HPDE6-E6E7 (cell line): ENCODE measurements around the gene MYL3.

Experiments used
- DNase-seq: peaks from one replicate; pipeline ENCODE4 v3.0.0; 2011; ENCODE audit warnings: missing footprints; ENCODE audit errors: extremely low spot score

MYL3 gene

DNA sequence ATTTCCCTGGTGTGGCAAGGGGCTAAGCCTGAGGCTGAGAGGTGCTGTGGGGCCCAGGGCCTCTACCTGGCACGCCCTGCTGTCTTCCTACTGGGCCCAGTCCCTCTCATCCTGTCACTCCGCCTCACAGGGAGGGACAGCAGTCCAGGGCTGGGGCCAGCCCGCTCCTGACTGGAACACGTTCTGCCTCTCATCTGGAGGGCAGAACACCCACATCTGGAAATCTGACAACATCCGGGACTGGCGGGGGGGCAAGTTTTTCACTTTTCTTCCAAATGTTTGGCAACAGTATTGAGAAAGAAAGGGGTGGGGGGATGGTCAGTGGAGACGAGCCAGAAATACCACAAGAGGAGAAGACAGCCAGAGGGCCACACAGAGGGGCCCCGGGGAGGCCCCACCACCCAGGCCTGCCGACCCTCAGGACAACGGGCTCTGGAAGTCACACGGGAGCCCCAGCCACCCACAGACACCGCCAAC lies 1.8 kb upstream of the MYL3 start:
- DNase-seq, result no peak

DNA sequence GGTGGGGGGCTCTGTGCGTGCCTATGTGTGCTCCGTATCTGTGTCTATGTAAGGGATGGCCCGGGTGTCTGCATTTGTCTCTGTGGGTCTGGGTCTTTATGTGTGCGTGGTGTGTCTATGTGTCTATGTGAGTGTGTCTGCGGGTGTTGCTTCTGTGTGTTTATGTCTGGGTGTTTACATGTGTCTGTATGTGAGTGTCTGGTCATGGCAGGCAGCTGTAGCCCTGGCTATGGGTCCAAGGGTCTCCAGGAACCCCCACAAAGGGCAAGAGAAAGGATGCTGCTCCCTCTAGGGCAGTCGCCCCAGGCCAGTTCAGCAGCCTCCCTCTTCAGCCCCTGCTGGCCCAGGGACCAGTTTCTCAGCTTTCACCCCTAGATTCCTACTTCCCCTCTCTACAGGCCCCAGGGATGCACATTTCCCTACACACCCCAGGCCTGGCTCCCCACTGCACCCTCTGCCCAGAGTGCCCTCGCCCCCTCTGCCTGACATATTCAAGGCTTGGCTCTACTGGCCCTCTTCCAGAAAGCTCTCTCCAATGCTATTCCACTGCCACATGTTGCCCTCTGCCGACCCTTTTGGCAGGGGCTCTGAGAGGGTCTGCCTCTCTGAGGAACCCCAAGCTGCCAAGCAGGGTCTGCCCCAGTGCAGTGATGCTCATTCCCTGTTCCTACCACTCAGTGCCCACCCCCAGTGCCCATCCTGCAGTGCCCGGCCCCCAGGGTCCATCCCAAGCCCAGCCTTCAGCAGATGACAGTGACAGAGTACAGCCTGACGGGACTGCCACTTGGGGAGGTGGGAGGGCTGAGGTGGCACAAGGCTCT lies 1.0 kb upstream of the MYL3 start:
- no peak for DNase-seq

DNA sequence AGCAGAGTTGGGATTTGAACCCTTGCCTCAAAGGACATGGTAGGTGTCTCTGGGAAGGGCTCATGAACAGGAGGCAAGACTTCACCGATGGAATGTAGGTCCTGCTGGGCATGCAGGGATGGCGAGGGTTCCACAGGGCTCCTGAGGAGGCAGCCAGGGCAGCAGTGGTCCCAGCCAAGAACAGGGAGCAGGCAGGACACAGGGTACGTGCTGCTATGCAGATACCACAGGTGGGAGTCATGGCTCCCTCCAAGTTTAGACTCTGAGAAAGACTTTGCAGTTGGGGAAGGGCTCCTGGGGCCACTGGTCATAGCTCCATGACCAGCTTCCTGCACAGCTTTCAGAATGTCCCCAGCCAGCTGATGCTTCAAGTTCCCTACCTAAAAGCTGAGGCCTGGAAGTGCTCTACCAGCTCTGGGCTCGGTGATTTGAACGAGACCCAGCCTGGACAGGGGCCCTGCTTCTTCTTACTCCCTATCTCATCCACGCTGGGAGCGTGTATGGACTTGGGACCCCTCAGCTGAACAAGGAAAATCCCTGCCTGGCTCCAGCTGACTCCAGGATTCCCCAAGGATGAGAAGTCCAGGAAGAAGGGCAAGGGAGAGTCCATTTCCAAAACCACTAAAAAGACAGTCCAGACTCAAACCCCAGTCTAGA lies 747 bp downstream of the MYL3 start:
- DNase-seq, result no peak

DNA sequence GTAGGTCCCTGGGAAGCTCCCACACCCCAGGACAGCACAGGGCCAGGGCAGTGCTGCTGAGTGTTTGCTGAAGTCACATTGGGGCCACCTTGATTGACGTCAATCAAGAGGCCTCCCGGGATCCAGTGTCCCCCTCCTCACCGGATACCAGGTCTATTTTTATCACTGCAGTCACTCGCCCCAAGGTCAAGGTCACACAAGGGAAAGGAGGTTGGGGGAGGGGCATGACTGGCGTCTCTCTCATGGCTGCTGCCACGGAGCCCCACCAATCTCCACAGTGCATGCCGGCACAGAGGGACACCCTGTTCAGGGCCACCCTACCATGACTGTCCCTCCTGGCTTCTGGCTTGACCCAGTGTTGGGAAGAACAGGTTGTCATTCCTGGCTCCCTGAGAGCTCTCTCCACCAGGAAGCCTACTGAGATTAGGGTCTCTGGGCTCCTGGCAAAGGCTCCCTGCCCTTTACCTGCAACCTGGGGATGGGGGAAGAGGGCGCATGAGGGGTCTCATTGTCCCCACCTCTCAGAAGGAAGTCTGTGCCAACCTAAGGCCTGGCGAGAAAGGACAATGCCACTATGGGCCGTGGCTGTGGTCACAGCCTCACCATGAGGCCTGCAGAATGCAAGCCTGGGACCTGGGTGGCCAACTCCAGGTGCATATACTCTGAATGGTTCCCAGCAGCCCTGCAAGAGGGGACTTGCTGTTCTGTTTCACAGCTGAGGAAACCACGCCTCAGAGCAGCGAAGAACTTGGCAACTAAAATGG lies 1.5 kb downstream of the MYL3 start:
- DNase-seq, result no peak

DNA sequence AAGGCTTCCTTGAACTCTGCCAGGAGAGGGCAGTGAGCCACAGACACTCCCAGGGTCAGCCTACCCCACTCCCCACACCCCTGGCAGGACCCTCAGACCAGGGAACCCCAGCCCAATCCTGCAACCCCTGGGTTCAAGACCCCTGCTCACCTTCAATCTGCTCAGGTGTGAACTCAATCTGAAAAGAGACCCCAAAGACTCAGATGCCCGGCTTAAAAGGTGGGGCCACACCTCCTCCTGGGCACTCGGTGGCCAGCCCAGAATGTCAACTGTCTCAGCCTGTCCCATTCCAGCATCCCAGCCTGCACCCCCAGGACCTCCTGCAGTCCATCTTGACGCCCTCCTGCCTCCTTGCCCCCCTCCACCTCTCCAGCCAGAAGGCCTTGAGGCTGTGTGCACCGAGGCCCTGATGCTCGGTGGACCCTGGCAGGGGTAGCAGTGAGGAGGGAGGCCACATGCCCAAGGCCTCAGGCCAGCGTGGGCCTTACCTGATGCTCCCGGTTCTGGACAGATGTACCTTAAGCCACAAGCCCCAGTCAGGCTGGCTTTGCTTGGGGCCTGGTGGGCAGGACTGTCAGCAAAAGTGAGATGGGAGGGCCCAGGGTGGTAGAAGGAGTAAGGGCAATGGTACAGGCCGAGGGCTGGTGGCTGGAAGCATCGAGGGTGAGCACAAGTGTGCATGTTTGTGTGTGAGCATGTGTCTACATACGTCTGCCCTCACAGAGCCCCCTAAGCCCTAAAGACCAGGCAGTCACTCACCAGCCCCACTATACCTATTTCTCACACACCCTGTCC lies 2.2 kb downstream of the MYL3 start:
- DNase-seq, result no peak

DNA sequence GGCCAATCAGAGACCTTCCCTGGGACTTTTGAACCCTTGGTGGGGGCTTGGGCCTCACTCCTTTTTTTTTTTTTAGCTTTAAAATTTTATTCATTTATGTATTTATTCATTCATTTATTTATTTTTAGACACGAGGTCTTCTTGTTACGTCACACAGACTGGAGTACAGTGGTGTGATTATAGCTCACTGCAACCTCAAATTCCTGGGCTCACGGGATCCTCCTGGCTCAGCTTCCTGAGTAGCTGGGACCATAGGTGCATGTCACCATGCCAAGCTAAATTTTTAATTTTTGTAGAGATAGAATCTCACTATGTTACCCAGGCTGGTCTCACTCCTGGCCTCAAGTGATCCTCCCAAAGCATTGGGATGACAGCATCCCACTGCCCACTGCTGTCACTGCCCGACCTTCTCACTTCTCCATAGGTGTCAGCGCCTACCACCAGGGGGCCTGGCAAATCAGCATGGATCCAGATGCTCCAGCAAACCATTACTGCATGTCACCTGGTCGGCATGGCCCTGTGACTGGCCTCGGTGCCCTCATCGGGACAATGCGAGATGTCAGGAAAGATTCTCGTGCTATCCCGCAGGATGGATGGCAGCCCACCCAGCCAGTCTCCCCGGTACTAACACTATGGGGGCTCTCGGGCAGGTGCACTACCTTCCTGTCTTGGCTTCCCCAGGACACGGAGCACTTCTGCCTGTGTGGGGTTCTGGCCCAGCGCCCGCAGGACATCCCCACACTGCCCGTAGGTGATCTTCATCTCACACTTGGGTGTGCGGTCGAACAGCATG lies 3.0 kb downstream of the MYL3 start:
- DNase-seq, result no peak

DNA sequence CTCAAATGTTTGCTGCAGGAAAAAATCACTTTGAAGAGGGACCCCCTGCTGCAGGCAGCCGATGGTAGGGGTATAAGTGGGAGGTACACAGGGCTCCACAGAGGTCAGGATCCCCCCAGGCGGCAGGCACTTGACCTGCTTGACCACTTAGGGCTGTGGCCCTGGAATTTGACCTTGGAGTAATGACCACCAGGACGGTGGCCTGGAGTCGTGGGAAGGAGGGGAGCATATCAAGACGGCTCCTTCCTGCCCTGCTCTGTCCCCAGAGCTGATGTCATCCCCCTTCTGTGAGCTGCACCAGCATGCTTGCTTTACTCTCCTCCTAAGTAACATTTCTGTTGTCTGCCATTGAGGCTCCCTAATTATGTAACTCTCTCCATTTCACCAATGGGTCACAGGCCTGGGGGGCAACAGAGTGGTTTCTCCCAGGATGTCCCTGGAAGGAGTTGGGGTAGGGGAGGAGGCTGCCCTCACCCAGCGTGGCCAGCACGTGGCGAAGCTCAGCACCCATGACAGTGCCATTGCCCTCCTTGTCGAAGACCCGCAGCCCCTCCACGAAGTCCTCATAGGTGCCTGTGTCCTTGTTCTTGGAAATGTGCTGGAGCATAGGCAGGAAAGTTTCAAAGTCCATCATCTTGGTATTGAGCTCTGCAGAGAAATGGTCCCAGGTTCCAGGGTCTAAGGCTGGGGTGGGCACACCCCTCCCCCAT lies 4.1 kb downstream of the MYL3 start:
- no peak for DNase-seq

DNA sequence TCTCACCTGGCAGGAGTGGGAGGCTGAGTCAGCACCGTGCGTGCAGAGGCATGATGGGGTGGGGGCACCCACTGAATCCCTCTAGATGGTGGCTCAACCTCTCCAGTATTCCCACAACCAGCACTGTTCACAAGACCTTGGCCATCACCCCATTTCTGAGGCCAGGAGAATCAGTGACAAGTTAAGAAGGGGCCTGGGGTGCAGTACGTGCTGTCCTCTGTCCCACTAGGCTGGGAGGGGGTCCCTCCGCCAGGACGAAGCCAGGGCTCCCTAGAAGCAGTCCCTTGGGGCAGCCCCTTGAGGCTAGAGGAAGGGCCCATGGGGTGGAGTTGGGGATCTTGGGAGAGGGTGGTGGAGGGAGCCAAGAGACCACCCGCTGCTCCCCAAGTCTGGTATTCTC lies 4.8 kb downstream of the MYL3 start:
- no peak for DNase-seq

DNA sequence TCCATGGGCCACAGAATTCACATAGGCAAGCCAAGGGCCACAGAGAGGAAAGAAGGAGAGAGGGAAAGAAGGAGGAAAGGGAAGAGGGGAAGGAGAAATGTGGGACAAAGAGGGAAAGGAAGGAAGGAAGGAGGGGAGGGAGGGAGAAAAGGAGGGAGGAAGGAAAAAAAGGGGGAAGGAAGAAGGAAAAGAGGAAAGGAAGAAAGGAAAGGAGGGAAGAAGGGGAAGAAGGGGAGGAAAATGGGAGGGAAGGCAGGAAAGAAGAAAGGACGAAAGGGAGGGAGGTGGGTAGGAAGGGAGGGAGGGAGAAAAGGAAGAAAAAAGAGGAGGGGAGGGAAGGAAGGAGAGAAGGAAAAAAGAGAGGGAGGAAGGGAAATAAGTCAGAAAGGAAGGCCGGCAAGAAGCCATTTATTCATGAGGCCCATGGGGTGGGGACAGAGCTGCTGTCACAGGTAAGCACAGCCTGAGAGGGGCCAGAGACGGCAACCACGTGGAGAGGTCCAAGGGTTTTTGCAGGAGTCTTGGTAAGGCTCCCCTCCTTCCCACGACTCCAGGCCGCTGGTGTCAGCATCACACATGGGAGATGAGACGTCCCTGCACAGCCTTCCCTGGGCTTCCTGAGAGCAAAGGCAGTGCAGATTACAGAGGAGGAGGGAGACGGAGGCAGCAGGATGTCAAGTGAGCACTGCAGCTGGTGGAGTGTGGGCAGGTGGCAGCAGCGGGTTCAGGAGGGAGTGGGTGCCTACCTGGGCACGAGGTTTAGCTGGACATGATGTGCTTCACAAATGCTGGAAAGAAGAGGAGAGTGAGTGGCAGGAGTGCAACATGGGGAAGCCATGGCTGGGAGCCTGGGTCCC lies 5.5 kb downstream of the MYL3 start:
- DNase-seq, result no peak

DNA sequence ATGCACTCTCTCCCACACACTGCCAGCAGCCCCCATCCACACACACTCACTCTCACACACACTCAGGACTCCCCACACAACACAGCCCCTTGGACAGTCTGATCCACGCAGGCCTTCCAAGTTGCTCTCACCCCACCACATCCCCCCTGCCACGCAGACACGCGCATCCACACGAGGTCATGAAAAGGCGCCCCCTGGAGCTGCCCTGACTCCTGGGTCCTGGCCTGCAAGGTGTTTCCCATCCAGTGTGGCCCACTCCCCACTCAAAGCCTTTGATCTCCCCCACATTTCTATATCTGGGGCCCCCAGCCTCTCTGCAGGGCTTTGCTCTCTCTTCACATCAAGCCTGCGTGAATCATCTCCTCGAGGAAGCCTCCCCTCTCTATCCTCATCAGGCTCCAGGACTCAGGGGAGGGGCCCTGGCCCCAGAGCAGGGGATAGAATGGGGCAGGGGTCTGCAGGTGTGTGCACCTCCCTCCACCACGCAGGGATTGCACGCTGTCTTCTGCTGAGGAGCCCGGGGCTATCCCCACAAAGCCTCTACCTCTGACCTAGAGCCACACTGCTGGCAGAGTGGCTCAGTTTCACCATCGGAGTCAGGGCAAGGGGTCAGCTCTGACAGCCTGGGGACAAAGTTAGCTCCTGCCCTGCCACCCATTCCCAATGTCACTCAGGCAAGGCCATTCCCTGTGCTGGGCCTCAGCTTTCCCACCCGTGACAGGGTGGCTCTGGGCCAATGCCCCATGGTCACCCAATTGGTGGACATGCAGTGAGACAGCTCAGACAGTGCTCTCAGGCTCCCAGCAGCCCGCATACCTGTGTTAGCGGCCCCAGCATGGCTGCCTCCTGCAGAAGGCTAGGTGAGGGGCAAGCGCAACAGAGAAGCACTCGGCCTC lies 6.4 kb downstream of the MYL3 start:
- DNase-seq, result no peak

DNA sequence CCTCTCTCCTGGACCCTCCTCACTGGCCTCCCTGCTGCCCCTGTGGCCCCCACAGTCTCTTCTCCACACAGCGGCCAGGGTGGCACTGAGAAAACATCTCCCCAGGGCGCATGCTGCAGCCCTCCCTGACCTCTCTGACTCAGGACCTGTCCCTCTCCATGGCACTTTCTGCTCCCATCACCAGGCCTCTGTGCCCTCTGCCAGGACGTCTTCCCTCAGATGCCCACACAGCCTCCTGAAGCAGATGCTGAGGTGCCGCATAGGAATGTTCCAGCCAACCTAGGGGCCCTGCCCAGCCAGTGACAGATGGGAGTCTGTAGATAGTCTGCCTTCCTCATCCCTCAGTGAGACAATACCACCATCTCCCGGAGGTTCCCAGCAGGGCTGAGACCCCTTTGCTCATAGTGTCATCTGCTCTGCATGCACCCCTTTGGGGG lies 8.7 kb downstream of the MYL3 start:
- no peak for DNase-seq

DNA sequence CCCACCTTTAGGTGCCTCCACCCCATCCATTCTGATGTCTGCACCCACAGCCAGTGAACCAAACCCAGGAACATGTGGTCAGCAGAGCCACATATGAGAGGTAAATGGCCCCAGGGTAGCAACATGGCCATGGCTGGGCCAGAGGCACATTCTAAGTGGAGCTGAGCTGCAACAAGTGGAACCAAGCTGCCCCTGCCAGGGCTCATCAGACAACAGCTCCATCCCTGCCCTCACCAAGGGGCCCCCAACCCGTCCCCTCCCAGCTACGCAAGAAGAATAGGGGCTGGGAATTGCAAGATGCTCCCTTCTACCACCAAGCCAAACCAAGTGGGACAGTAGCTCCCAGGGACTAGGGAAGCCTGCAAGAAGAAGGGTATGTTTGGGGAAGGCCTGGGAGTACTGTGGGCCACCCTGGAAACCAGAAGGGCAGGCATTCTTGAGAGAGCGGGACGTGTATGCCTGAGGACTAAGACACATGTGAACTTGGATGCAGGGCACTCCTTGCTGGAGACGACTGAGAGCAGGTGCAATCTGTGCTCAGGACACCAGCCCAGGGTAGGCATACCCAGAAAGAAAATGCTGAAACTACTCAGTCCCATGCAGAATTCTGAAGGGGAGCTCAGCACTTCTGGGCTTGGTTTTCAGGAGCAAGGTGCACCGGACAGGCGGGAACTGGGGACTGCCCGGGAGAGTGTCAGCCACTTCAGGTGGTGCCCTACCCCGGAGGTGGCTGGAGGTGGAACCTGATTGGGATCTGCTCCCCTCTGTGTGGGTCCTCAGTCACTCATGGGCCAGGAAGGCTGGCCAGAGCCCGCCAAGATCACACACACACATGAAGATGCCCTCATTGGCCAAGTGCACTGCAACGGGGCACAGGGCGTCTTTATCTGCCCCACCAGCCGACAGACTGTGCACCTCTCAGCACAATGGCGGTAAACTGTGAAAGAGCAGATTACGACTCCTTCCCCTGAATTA lies 9.5 kb downstream of the MYL3 start:
- no peak for DNase-seq

DNA sequence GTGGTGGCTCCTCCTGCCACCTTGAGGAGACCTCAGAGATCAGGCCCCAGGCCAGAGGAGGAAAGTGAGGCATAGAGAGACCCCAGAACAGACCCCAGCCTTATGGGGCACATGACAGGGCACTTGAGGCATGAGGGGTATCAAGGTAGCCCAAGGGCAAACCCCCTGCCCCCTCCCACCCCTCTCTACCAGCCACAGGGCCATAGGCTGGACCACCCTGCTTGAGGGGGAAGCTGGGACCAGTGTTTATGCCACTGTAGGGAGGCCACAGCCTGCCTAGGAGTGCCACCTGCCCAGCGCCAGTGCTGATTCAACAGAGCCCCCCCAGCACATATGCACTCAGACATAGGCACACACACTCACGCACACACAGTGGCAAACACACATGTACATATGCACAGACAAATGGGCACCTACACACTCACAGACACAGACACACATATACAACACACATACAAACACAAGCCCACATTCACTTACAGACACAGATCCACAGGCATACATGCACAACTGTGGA lies 10.3 kb downstream of the MYL3 start:
- DNase-seq, result no peak

DNA sequence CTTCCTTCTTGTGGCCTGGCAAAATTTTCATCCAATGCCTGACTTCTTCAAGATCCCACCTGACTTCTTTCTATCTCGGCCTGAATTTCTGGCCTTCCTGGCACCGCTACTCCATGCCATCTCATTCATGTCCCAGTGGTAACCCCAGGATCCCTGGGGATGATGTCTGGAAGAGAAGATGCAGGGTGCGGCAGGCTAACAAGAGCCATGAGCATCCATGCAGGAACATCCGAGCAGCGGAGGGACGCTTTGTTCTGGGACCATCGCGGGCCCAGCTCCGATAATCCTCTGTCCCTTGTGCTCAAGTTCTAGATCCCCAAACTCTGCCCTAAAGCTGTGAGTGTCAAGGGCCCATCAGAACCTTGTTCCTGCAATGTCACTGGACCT lies 10.9 kb downstream of the MYL3 start:
- no peak for DNase-seq

DNA sequence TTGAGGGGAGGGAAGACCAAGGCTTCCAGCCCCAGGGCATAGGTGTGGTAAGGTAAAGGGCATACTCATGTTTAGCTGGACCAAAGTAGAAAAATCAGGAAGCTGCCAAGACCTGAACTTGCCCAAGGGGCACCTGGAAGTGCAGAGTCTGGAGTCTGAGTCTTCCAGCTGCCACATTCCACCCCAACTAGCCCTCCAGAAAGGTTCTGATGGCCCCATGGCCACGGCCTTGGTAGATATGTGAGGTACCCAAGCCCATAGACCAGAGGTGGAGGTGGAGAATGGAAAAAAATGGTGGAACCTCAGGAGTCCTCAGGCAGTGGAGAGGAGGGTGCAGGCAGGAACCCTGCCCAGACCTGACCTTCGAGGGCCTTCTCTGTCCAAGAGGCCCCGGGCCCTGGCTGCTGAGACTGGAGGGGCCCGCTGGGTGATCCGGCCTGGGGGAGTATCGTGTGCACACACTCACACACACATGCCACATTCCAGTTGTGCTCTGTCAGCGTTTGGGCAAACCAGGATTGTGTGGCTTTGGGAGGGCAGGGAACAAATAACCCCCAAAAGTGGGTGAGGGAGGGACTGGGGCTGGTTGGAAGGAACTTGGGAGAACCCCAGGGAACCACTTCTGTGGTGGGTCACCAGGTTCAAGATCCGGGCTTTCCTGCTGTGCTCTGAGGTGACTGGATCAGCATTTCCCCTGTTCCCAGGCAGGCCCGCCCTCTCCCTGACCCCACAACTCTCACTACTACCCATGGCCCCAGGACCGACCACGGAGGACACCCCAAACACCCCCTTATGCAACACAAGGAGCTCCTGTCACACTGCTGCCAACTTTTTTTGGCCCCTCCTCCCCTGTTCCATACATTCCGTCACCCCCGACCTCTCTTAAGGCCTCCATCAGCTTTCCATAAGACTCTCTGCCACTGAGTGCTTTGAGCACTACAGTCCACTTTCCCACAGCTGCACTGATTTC lies 11.6 kb downstream of the MYL3 start:
- DNase-seq, result no peak

DNA sequence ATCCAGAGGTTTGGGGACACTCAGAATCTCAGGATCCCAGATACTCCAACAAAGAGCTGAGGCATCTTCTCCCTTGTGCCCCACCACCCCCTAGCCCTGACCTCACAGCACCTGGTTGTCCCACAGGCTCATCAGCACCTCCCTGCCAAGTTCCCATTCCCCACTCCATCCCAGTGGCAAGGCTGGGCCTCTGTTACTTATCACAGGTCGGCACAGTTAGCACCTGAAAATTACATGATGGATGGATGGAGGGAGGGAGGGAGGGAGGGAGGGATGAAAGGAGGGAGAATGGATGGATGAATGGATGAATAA lies 12.8 kb downstream of the MYL3 start:
- DNase-seq, result no peak
